ENCODE results near the gene WDR4.
"Not testable (repeated sequence)": the region's sequence is repeated elsewhere in the genome, so short reads cannot be mapped to it uniquely, and the experiment has no call there.

DNA sequence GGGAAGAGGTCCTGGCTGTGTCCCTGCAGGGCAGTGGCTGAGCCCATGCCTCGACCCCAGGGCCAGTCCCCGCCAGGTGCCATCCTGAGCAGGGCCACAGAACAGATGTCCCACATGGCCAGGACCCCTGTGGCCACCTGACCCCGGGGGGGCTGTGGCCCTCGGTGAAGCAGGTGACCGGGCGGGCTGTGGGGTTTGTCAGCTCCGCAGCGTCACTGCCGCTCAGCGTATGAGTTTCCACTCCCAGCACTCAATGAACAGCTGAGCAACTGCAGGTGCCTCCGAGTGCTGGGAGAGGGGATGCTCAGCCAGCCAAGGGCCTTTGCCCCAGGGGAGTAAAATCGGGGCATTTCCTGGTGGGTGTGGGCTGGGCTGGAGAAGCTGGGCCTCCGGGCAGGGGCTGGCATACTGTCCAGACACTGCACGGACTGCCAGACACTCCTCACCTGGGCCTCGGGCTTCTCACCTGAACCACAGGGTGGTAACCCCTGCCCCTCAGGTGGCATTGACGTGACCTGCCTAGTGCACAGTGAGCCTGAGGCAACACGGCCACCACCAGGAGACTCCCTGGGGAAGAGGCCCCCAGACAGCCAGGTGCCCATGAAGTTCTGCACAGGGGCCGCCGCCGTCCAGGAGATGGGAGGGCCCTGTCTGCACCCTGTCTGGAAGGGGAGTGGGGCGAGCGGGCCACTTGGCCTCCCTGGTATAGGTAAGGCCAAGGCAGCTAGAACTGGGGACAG, 37.3 kb downstream of the WDR4 start:
- not testable (repeated sequence) for TF ChIP-seq ZNF274 (IDR thresholded peaks at IDR 0.05; ENCODE audit: insufficient read depth, insufficient read length); ZNF384 (IDR thresholded peaks at IDR 0.05; ENCODE audit: borderline replicate concordance, low read depth, low read length); RFX5 (IDR thresholded peaks at IDR 0.05; ENCODE audit: low read depth, low read length); TAF1 (IDR thresholded peaks at IDR 0.05; ENCODE audit: borderline replicate concordance, low read depth, low read length); YY1 (IDR thresholded peaks at IDR 0.05; ENCODE audit: low read depth, low read length); TCF12 (IDR thresholded peaks at IDR 0.05; ENCODE audit: low read depth, low read length)
- TF ChIP-seq, protein P1, sequence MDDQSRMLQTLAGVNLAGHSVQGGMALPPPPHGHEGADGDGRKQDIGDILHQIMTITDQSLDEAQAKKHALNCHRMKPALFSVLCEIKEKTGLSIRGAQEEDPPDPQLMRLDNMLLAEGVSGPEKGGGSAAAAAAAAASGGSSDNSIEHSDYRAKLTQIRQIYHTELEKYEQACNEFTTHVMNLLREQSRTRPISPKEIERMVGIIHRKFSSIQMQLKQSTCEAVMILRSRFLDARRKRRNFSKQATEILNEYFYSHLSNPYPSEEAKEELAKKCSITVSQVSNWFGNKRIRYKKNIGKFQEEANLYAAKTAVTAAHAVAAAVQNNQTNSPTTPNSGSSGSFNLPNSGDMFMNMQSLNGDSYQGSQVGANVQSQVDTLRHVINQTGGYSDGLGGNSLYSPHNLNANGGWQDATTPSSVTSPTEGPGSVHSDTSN (IDR thresholded peaks at IDR 0.05; ENCODE audit: insufficient replicate concordance, low read depth, low read length): not testable (repeated sequence)
- TF ChIP-seq, protein P2, sequence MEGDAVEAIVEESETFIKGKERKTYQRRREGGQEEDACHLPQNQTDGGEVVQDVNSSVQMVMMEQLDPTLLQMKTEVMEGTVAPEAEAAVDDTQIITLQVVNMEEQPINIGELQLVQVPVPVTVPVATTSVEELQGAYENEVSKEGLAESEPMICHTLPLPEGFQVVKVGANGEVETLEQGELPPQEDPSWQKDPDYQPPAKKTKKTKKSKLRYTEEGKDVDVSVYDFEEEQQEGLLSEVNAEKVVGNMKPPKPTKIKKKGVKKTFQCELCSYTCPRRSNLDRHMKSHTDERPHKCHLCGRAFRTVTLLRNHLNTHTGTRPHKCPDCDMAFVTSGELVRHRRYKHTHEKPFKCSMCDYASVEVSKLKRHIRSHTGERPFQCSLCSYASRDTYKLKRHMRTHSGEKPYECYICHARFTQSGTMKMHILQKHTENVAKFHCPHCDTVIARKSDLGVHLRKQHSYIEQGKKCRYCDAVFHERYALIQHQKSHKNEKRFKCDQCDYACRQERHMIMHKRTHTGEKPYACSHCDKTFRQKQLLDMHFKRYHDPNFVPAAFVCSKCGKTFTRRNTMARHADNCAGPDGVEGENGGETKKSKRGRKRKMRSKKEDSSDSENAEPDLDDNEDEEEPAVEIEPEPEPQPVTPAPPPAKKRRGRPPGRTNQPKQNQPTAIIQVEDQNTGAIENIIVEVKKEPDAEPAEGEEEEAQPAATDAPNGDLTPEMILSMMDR (IDR thresholded peaks at IDR 0.05 in 2 of 3, conservative IDR thresholded peaks at IDR 0.05 in 1 of 3; ENCODE audit: control insufficient read depth in 2 of 3, extremely low read depth in 1 of 3, insufficient read depth in 1 of 3, low read depth in 3 of 3, low read length in 3 of 3): not testable (repeated sequence)
- TF ChIP-seq, protein P3, sequence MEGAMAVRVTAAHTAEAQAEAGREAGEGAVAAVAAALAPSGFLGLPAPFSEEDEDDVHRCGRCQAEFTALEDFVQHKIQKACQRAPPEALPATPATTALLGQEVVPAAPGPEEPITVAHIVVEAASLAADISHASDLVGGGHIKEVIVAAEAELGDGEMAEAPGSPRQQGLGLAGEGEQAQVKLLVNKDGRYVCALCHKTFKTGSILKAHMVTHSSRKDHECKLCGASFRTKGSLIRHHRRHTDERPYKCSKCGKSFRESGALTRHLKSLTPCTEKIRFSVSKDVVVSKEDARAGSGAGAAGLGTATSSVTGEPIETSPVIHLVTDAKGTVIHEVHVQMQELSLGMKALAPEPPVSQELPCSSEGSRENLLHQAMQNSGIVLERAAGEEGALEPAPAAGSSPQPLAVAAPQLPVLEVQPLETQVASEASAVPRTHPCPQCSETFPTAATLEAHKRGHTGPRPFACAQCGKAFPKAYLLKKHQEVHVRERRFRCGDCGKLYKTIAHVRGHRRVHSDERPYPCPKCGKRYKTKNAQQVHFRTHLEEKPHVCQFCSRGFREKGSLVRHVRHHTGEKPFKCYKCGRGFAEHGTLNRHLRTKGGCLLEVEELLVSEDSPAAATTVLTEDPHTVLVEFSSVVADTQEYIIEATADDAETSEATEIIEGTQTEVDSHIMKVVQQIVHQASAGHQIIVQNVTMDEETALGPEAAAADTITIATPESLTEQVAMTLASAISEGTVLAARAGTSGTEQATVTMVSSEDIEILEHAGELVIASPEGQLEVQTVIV (IDR thresholded peaks at IDR 0.05; ENCODE audit: borderline replicate concordance, partially characterized antibody): not testable (repeated sequence)
